Measurements from ENCODE around the gene C1QB. TPM values are rescaled to one million over a fixed set of nuclear protein-coding genes. Genes with fewer than 3 reads are reported as not detected.
A peak's percentile ranks its signal among the peaks of the same experiment; 100 is the strongest.

Gene C1QB
- total and polyA plus RNA-seq, 2 of the 8 experiments (the other 6 are each of a cell fraction or from before 2014, with no cell fraction given) = not detected

GRCh38 chr1:22641906-22642636 lies 11.0 kb upstream of the C1QB start:
- Histone ChIP-seq H3K36me3 (ENCODE audit: control insufficient read depth in 2 of 4, insufficient read depth in 4 of 4, low read length in 3 of 4) (no peaks in the 10 kb centered on the region), H3K4ac (replicated peaks; ENCODE audit: insufficient read length, low read depth, low read length) (no peak overlapping the region), H3K9ac (replicated peaks in 1 of 4; ENCODE audit: extremely low read depth in 1 of 4, low read depth in 3 of 4, low read length in 3 of 4) (no peak overlapping the region), H3K79me2 (ENCODE audit: control insufficient read depth in 1 of 2, insufficient read depth in 2 of 2, low read length in 2 of 2) (no peaks in the 10 kb centered on the region), H3K4me2 (ENCODE audit: insufficient read depth in 1 of 2, low read depth in 2 of 2, low read length in 2 of 2) (0 out of 4 replicates have a peak overlapping the region, but pooled peaks of 1 of the 2 experiments have one; percentile 39), H2BK120ac (replicated peaks; ENCODE audit: low read depth, low read length) (no peak overlapping the region), H3K23ac (ENCODE audit: insufficient read length) (no peak overlapping the region), H3K18ac (ENCODE audit: extremely low read depth, low read length) (peak overlapping the region; percentile 19; the same call in 1 of the 2 replicates), H2BK15ac (ENCODE audit: low read length) (peak overlapping the region; percentile 97; the same call in 1 of the 2 replicates), H2BK20ac (ENCODE audit: low read length) (peak overlapping the region; percentile 48; the same call in 1 of the 2 replicates), H3K79me1 (ENCODE audit: low read depth, low read length) (no peaks in the 10 kb centered on the region), H4K5ac (ENCODE audit: insufficient read length, low read depth, low read length) (no peak overlapping the region), H4K8ac (ENCODE audit: extremely low read depth, insufficient read depth, low read length) (peak overlapping the region; percentile 71), H3K9me3 (ENCODE audit: insufficient read depth in 2 of 2, low read depth in 1 of 2, low read length in 1 of 2) (no peaks in the 10 kb centered on the region), H3K23me2 (ENCODE audit: low read depth, low read length) (no peaks in the 10 kb centered on the region), H3K27ac (ENCODE audit: low read depth, low read length) (no peak overlapping the region), H2AK5ac (ENCODE audit: low read depth, low read length) (no peak overlapping the region; the same call in 1 of the 2 replicates), H4K20me1 (replicated peaks in 1 of 2; ENCODE audit: control insufficient read depth in 1 of 2, insufficient read depth in 2 of 2, low read length in 2 of 2) (no peaks in the 10 kb centered on the region), H3K14ac (ENCODE audit: insufficient read length) (no peak overlapping the region), H2BK5ac (ENCODE audit: low read depth, low read length) (no peak overlapping the region; the same call in 1 of the 2 replicates), H3K56ac (replicated peaks; ENCODE audit: insufficient read length, low read depth, low read length) (no peak overlapping the region), H2BK12ac (ENCODE audit: low read depth, low read length) (peak overlapping the region; percentile 92; the same call in 1 of the 2 replicates), H3K4me3 (ENCODE audit: extremely low read depth in 1 of 4, insufficient read depth in 2 of 4, low read depth in 3 of 4, low read length in 4 of 4) (no peak overlapping the region), H4K91ac (replicated peaks; ENCODE audit: insufficient read length, low read length) (no peak overlapping the region), H3K27me3 (replicated peaks in 1 of 4; ENCODE audit: control insufficient read depth in 3 of 4, extremely low read depth in 1 of 4, insufficient read depth in 3 of 4, low read length in 3 of 4) (no peaks in the 10 kb centered on the region; a peak in 1 of 7 replicates), H2AFZ (ENCODE audit: low read length) (no peak overlapping the region), H3K4me1 (replicated peaks in 1 of 4; ENCODE audit: control insufficient read depth in 3 of 4, insufficient read depth in 4 of 4, low read length in 3 of 4) (peaks cover 0 to 6% (median 4%) of the 10 kb centered on the region in 4 experiments; a peak in 4 of 7 replicates)
- peak; percentile 97 to 98 for TF ChIP-seq RAD21 (IDR thresholded peaks at IDR 0.05 in 1 of 2, conservative IDR thresholded peaks at IDR 0.05 in 1 of 2; ENCODE audit: low read depth in 2 of 2, low read length in 2 of 2)
- peak; percentile 94 to 95 (median 94) for TF ChIP-seq CTCF (IDR thresholded peaks at IDR 0.05; ENCODE audit: control extremely low read depth in 1 of 3, insufficient read depth in 1 of 3, low read depth in 1 of 3, low read length in 3 of 3)
- TF ChIP-seq FOSL1 (IDR thresholded peaks at IDR 0.05; ENCODE audit: insufficient read depth, low read depth, low read length) = no peak
- TF ChIP-seq EGR1 (IDR thresholded peaks at IDR 0.05; ENCODE audit: borderline replicate concordance, low read depth, low read length) = peak; percentile 22; the same call in 1 of the 2 replicates
- 0 out of 2 replicates have a peak, but pooled peaks have one; percentile 38 for TF ChIP-seq SP1 (IDR thresholded peaks at IDR 0.05; ENCODE audit: low read depth, low read length)
- ChIA-PET POLR2A (ENCODE audit: partially characterized antibody) (interaction anchor here (1.0 to 1.9 kb wide), 2 partner anchors 48 to 115 kb away, joined by 4 read pairs; no protein-coding TSS in a partner anchor), CTCF (ENCODE audit: partially characterized antibody) (interaction anchor here (0.6 to 5.8 kb wide), 61 partner anchors 9 to 614 kb away, joined by 3 to 70 read pairs (median 4); partner anchors contain the start of genes C1QB and EPHA8)
- FAIRE-seq = no peak
- 27% methylated on average over 17 of the region's 18 CpGs; no CpG with 5 or more reads in 1 of the 2 experiments for WGBS, 2 experiments (ENCODE audit: extremely low coverage in 1 of 2, insufficient coverage in 1 of 2, insufficient read length in 1 of 2, insufficient replicate concordance in 2 of 2, low coverage in 1 of 2, low lambda C conversion rate in 2 of 2, missing lambda C conversion rate in 1 of 2)
- peak in 1 of 2 experiments; percentile 97 for DNase-seq (ENCODE audit: low read depth in 1 of 2, low spot score in 2 of 2)
